Measurements from ENCODE around the gene HECTD3.
"Not testable (repeated sequence)": the region's sequence is repeated elsewhere in the genome, so short reads cannot be mapped to it uniquely, and the experiment has no call there.

Gene HECTD3

GRCh38 chr1:44985747-44986359 lies 25.3 kb downstream of the HECTD3 start:
- no peak for DNase-seq

- not testable (repeated sequence) for DNase-seq
Observed at GRCh38 chr1:44977372-44977771, 33.8 kb downstream of the HECTD3 start.

- no peak for DNase-seq
Observed at GRCh38 chr1:44976252-44976651, 34.9 kb downstream of the HECTD3 start.

- no peak for DNase-seq
Observed at GRCh38 chr1:44973645-44974044, 37.5 kb downstream of the HECTD3 start.

GRCh38 chr1:44970317-44970716 lies 40.8 kb downstream of the HECTD3 start:
- DNase-seq, result no peak

- no peak for DNase-seq
Observed at GRCh38 chr1:44964396-44964795, 46.7 kb downstream of the HECTD3 start.

- no peak for DNase-seq
Observed at GRCh38 chr1:44962729-44963128, 48.4 kb downstream of the HECTD3 start.

- not testable (repeated sequence) for DNase-seq
Observed at GRCh38 chr1:44962022-44962421, 49.1 kb downstream of the HECTD3 start.

GRCh38 chr1:44957566-44957965 lies 53.6 kb downstream of the HECTD3 start:
- DNase-seq, result not testable (repeated sequence)

- DNase-seq, result not testable (repeated sequence)
Observed at GRCh38 chr1:44956077-44956476, 55.0 kb downstream of the HECTD3 start.

Measured in inflammatory macrophage treated with lipopolysaccharide for 4 hours (primary cell).